H1 (cell line): ENCODE data around the gene TNS1. TPM values are rescaled to one million over a fixed set of nuclear protein-coding genes. Genes with fewer than 3 reads are reported as not detected.

Experiments
- CTCF ChIA-PET: fragments of 300-600 bp; sonication (Branson Sonifier 250); formaldehyde crosslinking; loops from one replicate; lab custom pipeline; 2021; ENCODE audit not compliant: partially characterized antibody; lab: Charles Lee
- POLR2A ChIA-PET: fragments of 300-600 bp; sonication (Branson Sonifier 250); formaldehyde crosslinking; loops from one replicate; lab custom pipeline; 2021; ENCODE audit warnings: inconsistent platforms; ENCODE audit not compliant: partially characterized antibody; lab: Charles Lee
- DNase-seq, 2 experiments: peaks; one replicate each; pipeline versions ENCODE4 v3.0.0 to v3.0.0-alpha.2; 2010 to 2022; ENCODE audit warnings: low spot score in 2 of 2, low read depth in 1 of 2, mixed read lengths in 1 of 2
- FAIRE-seq: peaks from 2 replicates; lab custom pipeline; 2011; peaks lifted over from hg19 to GRCh38; lab: Jason Lieb, UNC
- H2AFZ ChIP-seq: 2 replicates; pipeline ENCODE4 v1.8.1; 2012; ENCODE audit warnings: low read length, inconsistent platforms
- H2AK5ac ChIP-seq: 2 replicates; pipeline ENCODE4 v1.6.1; 2013; ENCODE audit warnings: low read depth, low read length
- H2BK120ac ChIP-seq: replicated peaks from 2 replicates; pipeline ENCODE3; 2013; ENCODE audit warnings: low read depth, low read length, inconsistent platforms
- H2BK12ac ChIP-seq: 2 replicates; pipeline ENCODE4 v1.6.1; 2013; ENCODE audit warnings: low read depth, low read length
- H2BK15ac ChIP-seq: 2 replicates; pipeline ENCODE4 v1.6.1; 2013; ENCODE audit warnings: low read length
- H2BK20ac ChIP-seq: 2 replicates; pipeline ENCODE4 v1.6.1; 2013; ENCODE audit warnings: low read length
- H2BK5ac ChIP-seq: 2 replicates; pipeline ENCODE4 v1.6.1; 2013; ENCODE audit warnings: low read depth, low read length
- H3K14ac ChIP-seq: 2 replicates; pipeline ENCODE4 v1.6.1; 2013; ENCODE audit warnings: inconsistent platforms; ENCODE audit not compliant: insufficient read length
- H3K18ac ChIP-seq: 2 replicates; pipeline ENCODE4 v1.6.1; 2013; ENCODE audit warnings: low read length; ENCODE audit errors: extremely low read depth
- H3K23ac ChIP-seq: 2 replicates; pipeline ENCODE4 v1.6.1; 2013; ENCODE audit warnings: inconsistent platforms; ENCODE audit not compliant: insufficient read length
- H3K23me2 ChIP-seq: 2 replicates; pipeline ENCODE4 v1.6.1; 2013; ENCODE audit warnings: low read depth, low read length
- H3K27ac ChIP-seq: 2 replicates; pipeline ENCODE4 v1.6.1; 2011; ENCODE audit warnings: low read depth, low read length, inconsistent platforms
- H3K27me3 ChIP-seq, 4 experiments: replicated peaks in 1 of 4; 1 replicate in 1 of 4; 2 replicates in 3 of 4; pipeline versions ENCODE4 v1.6.1 to v1.8.1; 2011 to 2013; ENCODE audit warnings: low read length in 3 of 4, mild to moderate bottlenecking in 3 of 4, inconsistent platforms in 2 of 4, mixed read lengths in 2 of 4, moderate library complexity in 1 of 4; ENCODE audit not compliant: control insufficient read depth in 3 of 4, insufficient read depth in 3 of 4; ENCODE audit errors: extremely low read depth in 1 of 4
- H3K36me3 ChIP-seq, 4 experiments: 2 replicates each; pipeline versions ENCODE4 v1.6.1 to v1.8.1; 2011 to 2013; ENCODE audit warnings: mild to moderate bottlenecking in 4 of 4, low read length in 3 of 4, moderate library complexity in 2 of 4, control low read depth in 1 of 4, inconsistent platforms in 1 of 4; ENCODE audit not compliant: insufficient read depth in 4 of 4, control insufficient read depth in 2 of 4
- H3K4ac ChIP-seq: replicated peaks from 2 replicates; pipeline ENCODE3; 2013; ENCODE audit warnings: low read length, low read depth, mixed read lengths, inconsistent platforms; ENCODE audit not compliant: insufficient read length
- H3K4me1 ChIP-seq, 4 experiments: replicated peaks in 1 of 4; 1 replicate in 1 of 4; 2 replicates in 3 of 4; pipeline versions ENCODE4 v1.6.1 to v1.8.1; 2011 to 2013; ENCODE audit warnings: low read length in 3 of 4, inconsistent platforms in 2 of 4, mixed read lengths in 1 of 4; ENCODE audit not compliant: insufficient read depth in 4 of 4, control insufficient read depth in 3 of 4
- H3K4me2 ChIP-seq, 2 experiments: 2 replicates each; pipeline versions ENCODE4 v1.6.1 to v1.8.1; 2011 to 2013; ENCODE audit warnings: low read depth in 2 of 2, low read length in 2 of 2, control low read depth in 1 of 2, inconsistent platforms in 1 of 2, mild to moderate bottlenecking in 1 of 2; ENCODE audit not compliant: insufficient read depth in 1 of 2
- H3K4me3 ChIP-seq, 4 experiments: fragments of 200-600, 300-600 bp in 1 of 4; sonication (generic), shearing (Covaris generic), sonication (Bioruptor Twin) in 1 of 4; 2 replicates each; pipeline versions ENCODE4 v1.5.1 to v1.8.1; 2011 to 2016; ENCODE audit warnings: low read length in 4 of 4, low read depth in 3 of 4, control low read depth in 2 of 4, inconsistent platforms in 2 of 4, mild to moderate bottlenecking in 2 of 4, mixed read lengths in 1 of 4, moderate library complexity in 1 of 4; ENCODE audit not compliant: insufficient read depth in 2 of 4; ENCODE audit errors: extremely low read depth in 1 of 4
- H3K56ac ChIP-seq: replicated peaks from 2 replicates; pipeline ENCODE3; 2013; ENCODE audit warnings: low read depth, mild to moderate bottlenecking, mixed read lengths, low read length, inconsistent platforms; ENCODE audit not compliant: insufficient read length
- H3K79me1 ChIP-seq: 2 replicates; pipeline ENCODE4 v1.6.1; 2013; ENCODE audit warnings: low read depth, low read length, control low read depth
- H3K79me2 ChIP-seq, 2 experiments: 2 replicates each; pipeline versions ENCODE4 v1.6.1 to v1.8.1; 2012 to 2013; ENCODE audit warnings: low read length in 2 of 2, mild to moderate bottlenecking in 2 of 2, inconsistent platforms in 1 of 2; ENCODE audit not compliant: insufficient read depth in 2 of 2, control insufficient read depth in 1 of 2
- H3K9ac ChIP-seq, 4 experiments: replicated peaks in 1 of 4; 1 replicate in 1 of 4; 2 replicates in 3 of 4; pipeline versions ENCODE4 v1.6.1 to v1.8.1; 2011 to 2013; ENCODE audit warnings: low read depth in 3 of 4, low read length in 3 of 4, control low read depth in 2 of 4, mild to moderate bottlenecking in 2 of 4, moderate library complexity in 2 of 4, inconsistent platforms in 1 of 4; ENCODE audit errors: extremely low read depth in 1 of 4
- H3K9me3 ChIP-seq, 2 experiments: 2 replicates each; pipeline versions ENCODE4 v1.6.1 to v1.8.1; 2012 to 2013; ENCODE audit warnings: mild to moderate bottlenecking in 2 of 2, moderate library complexity in 2 of 2, control low read depth in 1 of 2, inconsistent platforms in 1 of 2, low read depth in 1 of 2, low read length in 1 of 2, mixed read lengths in 1 of 2; ENCODE audit not compliant: insufficient read depth in 2 of 2
- H4K20me1 ChIP-seq, 2 experiments: replicated peaks in 1 of 2; 2 replicates each; pipeline versions ENCODE3 to v1.8.1; 2011 to 2013; ENCODE audit warnings: inconsistent platforms in 2 of 2, low read length in 2 of 2, mild to moderate bottlenecking in 1 of 2; ENCODE audit not compliant: insufficient read depth in 2 of 2, control insufficient read depth in 1 of 2
- H4K5ac ChIP-seq: 2 replicates; pipeline ENCODE4 v1.6.1; 2013; ENCODE audit warnings: low read length, low read depth, mixed read lengths, inconsistent platforms; ENCODE audit not compliant: insufficient read length
- H4K8ac ChIP-seq: 2 replicates; pipeline ENCODE4 v1.8.0; 2013; ENCODE audit warnings: mild to moderate bottlenecking, moderate library complexity, low read length, inconsistent platforms; ENCODE audit not compliant: insufficient read depth; ENCODE audit errors: extremely low read depth
- H4K91ac ChIP-seq: replicated peaks from 2 replicates; pipeline ENCODE3; 2013; ENCODE audit warnings: low read length, mixed read lengths, inconsistent platforms; ENCODE audit not compliant: insufficient read length
- CREB1 ChIP-seq: IDR thresholded peaks from 2 replicates; pipeline ENCODE4 v1.6.1; 2012; ENCODE audit warnings: inconsistent platforms
- PHF8 ChIP-seq: fragments of 200-600 bp; sonication (generic); conservative IDR thresholded peaks from 2 replicates; pipeline ENCODE4 v1.7.1; 2012; ENCODE audit warnings: low read depth, mild to moderate bottlenecking, inconsistent platforms, low read length, moderate library complexity
- POLR2AphosphoS5 ChIP-seq: IDR thresholded peaks from 2 replicates; pipeline ENCODE4 v1.6.1; 2011; ENCODE audit warnings: low read depth, low read length
- WGBS, 2 experiments: shearing (Covaris generic) in 1 of 2; methylation state at CpG; one replicate each; pipeline versions ENCODE4 v1.1.6 to v1.1.7; 2013 to 2015; ENCODE audit warnings: low lambda C conversion rate in 2 of 2, mixed read lengths in 2 of 2, inconsistent platforms in 1 of 2, low coverage in 1 of 2, missing lambda C conversion rate in 1 of 2; ENCODE audit not compliant: insufficient replicate concordance in 2 of 2, insufficient coverage in 1 of 2, insufficient read length in 1 of 2; ENCODE audit errors: extremely low coverage in 1 of 2, missing lambda C conversion rate in 1 of 2; 5-methylcytosine and 5-hydroxymethylcytosine counted together
- polyA plus RNA-seq, 7 experiments: library from polyadenylated mRNA; depleted of rRNA in 3 of 7; stranded (reverse) in 5 of 7; unstranded in 2 of 7; fragments of >200 nt in 5 of 7; fragments of 200-250 nt in 2 of 7; gene quantifications; 1 replicate in 5 of 7; 2 replicates in 1 of 7; 4 replicates in 1 of 7; pipeline versions ENCODE4 v1.2.1 to v1.2.3, GENCODE V29; 2011 to 2013; ENCODE audit warnings: missing spikeins in 2 of 7, mixed read lengths in 2 of 7
- total RNA-seq: library from RNA; stranded (reverse); fragmentation: NEBNext Ultra II Directional; extraction: Animal tissue kit (Norgen Biotek cat#: 25700); gene quantifications from 2 replicates; pipeline ENCODE4 v1.2.1, GENCODE V29; 2021

TNS1 gene
- total and polyA plus RNA-seq, 2 of the 8 experiments (the other 6 are each of a cell fraction or from before 2014, with no cell fraction given): 1.5 to 5.1 TPM

GRCh38 chr2:217927601-217928323, 75.0 kb downstream of the TNS1 start:
- Histone ChIP-seq H2BK12ac (no peak overlapping the region), H3K79me1 (no peaks in the 10 kb centered on the region), H3K23me2 (no peaks in the 10 kb centered on the region), H3K14ac (no peak overlapping the region), H3K4me2 (no peak overlapping the region), H4K20me1 (no peaks in the 10 kb centered on the region), H3K23ac (no peak overlapping the region), H2AFZ (no peak overlapping the region), H3K4me1 (peaks cover 0 to 11% (median 4%) of the 10 kb centered on the region in 4 experiments; a peak in 3 of 7 replicates), H3K36me3 (no peaks in the 10 kb centered on the region), H2BK15ac (0 out of 2 replicates have a peak overlapping the region, but pooled peaks have one; percentile 37), H3K9ac (no peak overlapping the region), H2BK5ac (no peak overlapping the region), H4K5ac (no peak overlapping the region), H2AK5ac (no peak overlapping the region), H3K18ac (no peak overlapping the region), H3K27me3 (no peaks in the 10 kb centered on the region), H4K91ac (no peak overlapping the region), H2BK120ac (no peak overlapping the region), H3K4ac (no peak overlapping the region), H3K9me3 (no peaks in the 10 kb centered on the region), H2BK20ac (no peak overlapping the region), H3K27ac (no peak overlapping the region; the same call in 1 of the 2 replicates), H4K8ac (no peak overlapping the region), H3K4me3 (no peak overlapping the region), H3K56ac (no peak overlapping the region), H3K79me2 (no peaks in the 10 kb centered on the region)
- CTCF ChIA-PET: interaction anchor here (0.8 to 8.1 kb wide), 8 partner anchors 9 to 146 kb away, joined by 3 to 82 read pairs (median 3); no protein-coding TSS in a partner anchor
- FAIRE-seq (no peak), DNase-seq (no peak)
- POLR2A ChIA-PET: interaction anchor here (1.3 kb wide), 1 partner anchor 52 kb away, joined by 3 read pairs; no protein-coding TSS in a partner anchor
- 97% methylated on average over 2 of the region's 2 CpGs; no CpG with 5 or more reads in 1 of the 2 experiments for WGBS, 2 experiments
- TF ChIP-seq PHF8 (no peak), POLR2AphosphoS5 (no peak), CREB1 (no peak)
